Measurements from ENCODE around the gene SLCO4A1. TPM values are rescaled to one million over a fixed set of nuclear protein-coding genes. Genes with fewer than 3 reads are reported as not detected.

Gene SLCO4A1
- total and polyA plus RNA-seq, 9 of the 15 experiments (the other 6 are each of a cell fraction or from before 2014, with no cell fraction given) = 1.6 to 21.9 (median 12.8) TPM

DNA sequence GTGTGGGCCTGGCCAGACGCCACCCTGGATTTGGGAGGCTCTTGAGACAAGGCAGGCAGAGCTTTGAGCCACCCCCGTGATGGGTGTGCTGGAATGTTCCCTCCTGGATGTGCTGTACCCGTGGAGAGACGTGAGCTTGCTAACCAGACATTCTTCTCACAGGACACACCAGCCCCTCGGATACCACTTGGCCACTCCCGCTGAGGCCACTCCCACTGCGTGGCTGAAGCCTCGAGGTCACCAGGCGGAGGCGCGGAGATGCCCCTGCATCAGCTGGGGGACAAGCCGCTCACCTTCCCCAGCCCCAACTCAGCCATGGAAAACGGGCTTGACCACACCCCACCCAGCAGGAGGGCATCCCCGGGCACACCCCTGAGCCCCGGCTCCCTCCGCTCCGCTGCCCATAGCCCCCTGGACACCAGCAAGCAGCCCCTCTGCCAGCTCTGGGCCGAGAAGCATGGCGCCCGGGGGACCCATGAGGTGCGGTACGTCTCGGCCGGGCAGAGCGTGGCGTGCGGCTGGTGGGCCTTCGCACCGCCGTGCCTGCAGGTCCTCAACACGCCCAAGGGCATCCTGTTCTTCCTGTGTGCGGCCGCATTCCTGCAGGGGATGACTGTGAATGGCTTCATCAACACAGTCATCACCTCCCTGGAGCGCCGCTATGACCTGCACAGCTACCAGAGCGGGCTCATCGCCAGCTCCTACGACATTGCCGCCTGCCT is 14.1 kb downstream of the SLCO4A1 start:
- intact Hi-C loops (cut with micrococcal nuclease) (no loop called here), in situ Hi-C loops (cut with MboI) (no loop called here)
- ChIA-PET POLR2A (interaction anchor here (0.7 to 1.4 kb wide), 6 partner anchors 9 to 1292 kb away, joined by 3 to 6 read pairs (median 4); partner anchors contain the start of gene SLCO4A1), CTCF (ENCODE audit: low intra/inter-chr PET ratio) (no interaction called here)
- no peak overlapping the region for H3K27ac ChIP-seq (ENCODE audit: extremely low read depth, low read depth, low read length)
- ATAC-seq = no peak
- TF ChIP-seq ZZZ3 (IDR thresholded peaks at IDR 0.05) (no peak), ZNF41 (CRISPR knock-in tag; conservative IDR thresholded peaks at IDR 0.05) (no peak), HNRNPLL (IDR thresholded peaks at IDR 0.05; ENCODE audit: low read depth, low read length, poor library complexity, severe bottlenecking) (no peak), ZHX1 (conservative IDR thresholded peaks at IDR 0.05; ENCODE audit: low read length) (no peak), KAT2B (IDR thresholded peaks at IDR 0.05; ENCODE audit: low read depth, low read length) (no peak)
- peaks cover 11% of the 10 kb centered on the region for H4K20me1 ChIP-seq (replicated peaks; ENCODE audit: control insufficient read depth, insufficient read depth, low read length)
- no peaks in the 10 kb centered on the region for H3K27me3 ChIP-seq (ENCODE audit: control insufficient read depth in 2 of 2, insufficient read depth in 2 of 2, low read length in 2 of 2)
- H2AFZ ChIP-seq (ENCODE audit: low read depth, low read length) = no peak overlapping the region
- no peak for DNase-seq (ENCODE audit: extremely low read depth in 1 of 4, low spot score in 3 of 4)
- 90% methylated on average over 30 of the region's 39 CpGs for WGBS (ENCODE audit: insufficient coverage, low coverage, missing lambda C conversion rate)
- peaks cover 24% of the 10 kb centered on the region for H3K79me2 ChIP-seq (ENCODE audit: control insufficient read depth, insufficient read depth, low read length)
- no peak overlapping the region for H3K9ac ChIP-seq (ENCODE audit: insufficient read depth in 1 of 2, low read depth in 2 of 2, low read length in 2 of 2)
- H3K9me1 ChIP-seq (ENCODE audit: control insufficient read depth, insufficient read depth, low read length) = peaks cover 2% of the 10 kb centered on the region
- no peak for FAIRE-seq
- no peaks in the 10 kb centered on the region for H3K9me3 ChIP-seq (replicated peaks; ENCODE audit: control insufficient read depth, insufficient read depth, low read depth, low read length)
- no peak overlapping the region for H3K4me2 ChIP-seq (ENCODE audit: insufficient read depth, low read length)
- no peak overlapping the region for H3K4me3 ChIP-seq
- peaks cover 11 to 55% of the 10 kb centered on the region in 2 experiments for H3K4me1 ChIP-seq (replicated peaks in 1 of 2; ENCODE audit: control insufficient read depth in 2 of 2, insufficient read depth in 2 of 2, low read length in 2 of 2)
- BruUV-seq (replicated peaks) = no TSS peak
- peaks cover 36% of the 10 kb centered on the region; the same call in 1 of the 3 replicates for H3K36me3 ChIP-seq (ENCODE audit: control insufficient read depth, insufficient read depth, low read length)

Data from K562 (cell line).